Activated naive CD4-positive, alpha-beta T cell treated with anti-CD3 and anti-CD28 coated beads for 36 hours (primary cell): Measurements from ENCODE around the gene DLG2. TPM values are rescaled to one million over a fixed set of nuclear protein-coding genes. Genes with fewer than 3 reads are reported as not detected.

Source experiments
- CTCF ChIA-PET: fragments of 350-600 bp; sonication (Branson Sonifier 250); formaldehyde crosslinking; loops from one replicate; lab custom pipeline; 2021; ENCODE audit warnings: antibody characterized with exemption; lab: Charles Lee
- DNase-seq: peaks from one replicate; pipeline ENCODE4 v3.0.0-alpha.2; 2020
- H3K27ac Mint-ChIP-seq: one replicate; pipeline ENCODE4 v1.8.0; 2021; ENCODE audit warnings: mild to moderate bottlenecking, mixed read lengths
- H3K27me3 Mint-ChIP-seq: one replicate; pipeline ENCODE4 v1.8.0; 2021; ENCODE audit warnings: low read depth, mixed read lengths
- H3K36me3 Mint-ChIP-seq: one replicate; pipeline ENCODE4 v1.8.0; 2021; ENCODE audit warnings: low read depth, mixed read lengths
- H3K4me1 Mint-ChIP-seq: one replicate; pipeline ENCODE4 v1.8.0; 2021; ENCODE audit warnings: low read depth, mixed read lengths
- H3K4me3 Mint-ChIP-seq: one replicate; pipeline ENCODE4 v1.8.0; 2021; ENCODE audit warnings: mild to moderate bottlenecking, moderate library complexity, mixed read lengths
- H3K9me3 Mint-ChIP-seq: one replicate; pipeline ENCODE4 v1.8.0; 2021; ENCODE audit warnings: mixed read lengths
- intact Hi-C: fragments of 100-400 bp; cut with micrococcal nuclease; formaldehyde crosslinking; loops from one replicate; pipeline ENCODE4 v1.15.1; 2023
- total RNA-seq, 2 experiments: library from RNA; stranded (reverse); gene quantifications; one replicate each; pipeline ENCODE4 v1.2.3, GENCODE V29; 2021

Gene DLG2
- total RNA-seq, 2 experiments from 2014 or later: 3.3 to 4.6 TPM

- CTCF ChIA-PET: no interaction called here
- H3K4me1 Mint-ChIP-seq: no peaks in the 10 kb centered on the region
- DNase-seq: no peak
- H3K27me3 Mint-ChIP-seq: no peaks in the 10 kb centered on the region
- intact Hi-C loops: loop anchor here (10.0 kb wide), 1 partner anchor 65 kb away; no protein-coding TSS in a partner anchor
- H3K36me3 Mint-ChIP-seq: no peaks in the 10 kb centered on the region
- H3K4me3 Mint-ChIP-seq: no peak overlapping the region
- no peak overlapping the region for H3K27ac Mint-ChIP-seq
- peaks cover 34% of the 10 kb centered on the region for H3K9me3 Mint-ChIP-seq
Observed at GRCh38 chr11:85099522-85099921, 527.6 kb downstream of the DLG2 start.

DNA sequence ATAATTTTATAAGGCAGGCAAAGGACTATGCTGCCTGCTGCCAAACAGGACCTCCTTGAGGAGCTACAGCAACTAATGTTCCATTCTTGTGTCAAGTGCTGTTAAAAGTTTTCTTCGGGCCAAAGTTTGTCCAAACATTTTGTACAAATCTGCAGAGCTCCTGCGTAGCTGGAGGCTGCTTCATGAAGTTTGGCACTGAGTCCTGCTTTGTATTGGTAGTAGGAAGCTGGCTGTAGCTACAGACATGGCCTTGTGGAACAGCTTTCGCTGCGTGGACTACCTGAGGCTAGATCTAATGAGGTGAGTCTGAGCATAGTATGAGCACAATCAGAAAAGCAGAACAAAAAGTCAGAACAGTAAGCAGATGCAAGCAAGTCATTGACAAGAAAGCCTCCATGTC lies 528.1 kb downstream of the DLG2 start:
- no peak overlapping the region for H3K27ac Mint-ChIP-seq
- H3K9me3 Mint-ChIP-seq: peaks cover 31% of the 10 kb centered on the region
- H3K4me3 Mint-ChIP-seq: no peak overlapping the region
- CTCF ChIA-PET: no interaction called here
- no peak for DNase-seq
- H3K4me1 Mint-ChIP-seq: no peaks in the 10 kb centered on the region
- intact Hi-C loops: loop anchor here (10.0 kb wide), 1 partner anchor 64 kb away; no protein-coding TSS in a partner anchor
- H3K36me3 Mint-ChIP-seq: no peaks in the 10 kb centered on the region
- no peaks in the 10 kb centered on the region for H3K27me3 Mint-ChIP-seq

- H3K27me3 Mint-ChIP-seq: no peaks in the 10 kb centered on the region
- peaks cover 31% of the 10 kb centered on the region for H3K9me3 Mint-ChIP-seq
- intact Hi-C loops: loop anchor here (10.0 kb wide), 1 partner anchor 62 kb away; no protein-coding TSS in a partner anchor
- no peak overlapping the region for H3K27ac Mint-ChIP-seq
- no peak for DNase-seq
- H3K4me1 Mint-ChIP-seq: no peaks in the 10 kb centered on the region
- no peak overlapping the region for H3K4me3 Mint-ChIP-seq
- H3K36me3 Mint-ChIP-seq: no peaks in the 10 kb centered on the region
- CTCF ChIA-PET: no interaction called here
Observed at GRCh38 chr11:85096939-85097338, 530.2 kb downstream of the DLG2 start.

- no peak overlapping the region for H3K27ac Mint-ChIP-seq
- no peak overlapping the region for H3K4me3 Mint-ChIP-seq
- H3K9me3 Mint-ChIP-seq: peaks cover 32% of the 10 kb centered on the region
- intact Hi-C loops: loop anchor here (10.0 kb wide), 1 partner anchor 60 kb away; no protein-coding TSS in a partner anchor
- CTCF ChIA-PET: no interaction called here
- DNase-seq: no peak
- H3K27me3 Mint-ChIP-seq: no peaks in the 10 kb centered on the region
- H3K4me1 Mint-ChIP-seq: no peaks in the 10 kb centered on the region
- H3K36me3 Mint-ChIP-seq: no peaks in the 10 kb centered on the region
Observed at GRCh38 chr11:85095239-85095638, 531.9 kb downstream of the DLG2 start.

DNA sequence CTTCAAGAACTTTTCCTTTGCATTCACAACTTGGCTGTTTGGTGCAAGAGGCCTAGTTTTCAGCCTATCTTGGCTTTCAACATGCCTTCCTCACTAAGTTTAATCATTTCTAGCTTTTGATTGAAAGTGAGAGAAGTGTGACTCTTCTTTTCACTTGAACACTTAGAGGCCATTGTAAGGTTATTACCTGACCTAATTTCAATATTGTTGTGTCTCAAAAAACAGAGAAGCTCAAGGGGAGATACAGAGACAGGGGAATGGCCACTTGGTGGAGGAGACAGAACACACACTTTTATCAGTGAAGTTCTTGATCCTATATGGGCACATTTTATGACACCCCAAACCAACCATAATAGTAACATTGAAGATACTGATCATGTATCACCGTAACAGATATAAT lies 532.3 kb downstream of the DLG2 start:
- no peak overlapping the region for H3K27ac Mint-ChIP-seq
- no peaks in the 10 kb centered on the region for H3K4me1 Mint-ChIP-seq
- H3K4me3 Mint-ChIP-seq: no peak overlapping the region
- no peaks in the 10 kb centered on the region for H3K36me3 Mint-ChIP-seq
- intact Hi-C loops: loop anchor here (10.0 kb wide), 1 partner anchor 60 kb away; no protein-coding TSS in a partner anchor
- CTCF ChIA-PET: no interaction called here
- DNase-seq: no peak
- H3K9me3 Mint-ChIP-seq: peaks cover 33% of the 10 kb centered on the region
- H3K27me3 Mint-ChIP-seq: no peaks in the 10 kb centered on the region

- no peaks in the 10 kb centered on the region for H3K36me3 Mint-ChIP-seq
- no peak overlapping the region for H3K4me3 Mint-ChIP-seq
- H3K9me3 Mint-ChIP-seq: peaks cover 19% of the 10 kb centered on the region
- DNase-seq: no peak
- H3K27me3 Mint-ChIP-seq: no peaks in the 10 kb centered on the region
- H3K27ac Mint-ChIP-seq: no peak overlapping the region
- CTCF ChIA-PET: no interaction called here
- no peaks in the 10 kb centered on the region for H3K4me1 Mint-ChIP-seq
- intact Hi-C loops: loop anchor here (10.0 kb wide), 1 partner anchor 55 kb away; no protein-coding TSS in a partner anchor
Observed at GRCh38 chr11:85089654-85090053, 537.5 kb downstream of the DLG2 start.

GRCh38 chr11:85088286-85088685 lies 538.9 kb downstream of the DLG2 start:
- intact Hi-C loops: no loop called here
- no peaks in the 10 kb centered on the region for H3K4me1 Mint-ChIP-seq

GRCh38 chr11:85086504-85087284 lies 540.5 kb downstream of the DLG2 start:
- Mint-ChIP-seq H3K36me3 (no peaks in the 10 kb centered on the region), H3K9me3 (peaks cover 27% of the 10 kb centered on the region), H3K27ac (no peak overlapping the region), H3K4me1 (no peaks in the 10 kb centered on the region), H3K27me3 (no peaks in the 10 kb centered on the region), H3K4me3 (no peak overlapping the region)
- CTCF ChIA-PET: no interaction called here
- intact Hi-C loops: no loop called here
- no peak for DNase-seq

More at GRCh38 chr11:85088286-85088685, 538.9 kb downstream of the DLG2 start:
- Mint-ChIP-seq H3K27me3 (no peaks in the 10 kb centered on the region), H3K36me3 (no peaks in the 10 kb centered on the region), H3K9me3 (peaks cover 26% of the 10 kb centered on the region), H3K4me3 (no peak overlapping the region), H3K27ac (no peak overlapping the region)
- DNase-seq: no peak
- CTCF ChIA-PET: no interaction called here

DNA sequence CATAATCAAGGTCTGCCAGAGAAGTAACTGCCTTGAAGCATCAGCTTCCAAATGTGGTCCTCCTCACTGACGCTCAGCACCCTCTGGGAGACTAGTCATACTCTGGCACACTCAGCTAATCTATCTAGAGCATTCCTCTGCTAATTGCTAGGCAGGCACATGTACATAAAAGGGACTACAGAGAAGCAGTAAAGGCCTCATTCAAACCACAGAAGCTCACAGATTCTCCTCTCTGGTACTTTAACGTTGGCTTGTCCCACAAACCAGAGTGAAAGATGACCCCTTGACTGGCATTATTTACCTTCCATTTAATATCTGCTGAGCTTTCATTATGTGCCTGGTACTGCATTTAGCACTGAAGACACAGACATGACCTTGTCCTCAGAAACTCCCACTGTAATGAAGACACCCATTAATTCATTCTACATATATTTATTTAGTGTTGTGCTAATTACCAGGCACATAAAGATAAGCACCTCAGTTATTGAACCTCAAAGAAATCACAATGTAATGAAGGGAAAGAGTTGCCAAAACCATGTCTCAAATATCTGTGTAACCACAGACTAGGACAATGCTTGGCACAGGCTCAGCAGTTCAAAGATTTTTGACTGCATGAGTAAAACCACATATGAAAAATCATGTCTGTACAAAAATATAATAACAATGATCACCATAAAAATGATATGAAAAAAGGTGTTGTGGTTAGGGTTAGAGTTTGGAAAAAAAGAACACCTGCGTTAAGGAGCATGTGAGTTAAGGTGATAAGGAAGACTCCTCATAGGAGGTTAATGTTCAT lies 550.4 kb downstream of the DLG2 start:
- intact Hi-C loops: no loop called here
- CTCF ChIA-PET: no interaction called here
- Mint-ChIP-seq H3K27ac (no peak overlapping the region), H3K4me1 (no peaks in the 10 kb centered on the region), H3K4me3 (no peak overlapping the region), H3K36me3 (no peaks in the 10 kb centered on the region), H3K9me3 (peaks cover 25% of the 10 kb centered on the region), H3K27me3 (no peaks in the 10 kb centered on the region)
- no peak for DNase-seq

DNA sequence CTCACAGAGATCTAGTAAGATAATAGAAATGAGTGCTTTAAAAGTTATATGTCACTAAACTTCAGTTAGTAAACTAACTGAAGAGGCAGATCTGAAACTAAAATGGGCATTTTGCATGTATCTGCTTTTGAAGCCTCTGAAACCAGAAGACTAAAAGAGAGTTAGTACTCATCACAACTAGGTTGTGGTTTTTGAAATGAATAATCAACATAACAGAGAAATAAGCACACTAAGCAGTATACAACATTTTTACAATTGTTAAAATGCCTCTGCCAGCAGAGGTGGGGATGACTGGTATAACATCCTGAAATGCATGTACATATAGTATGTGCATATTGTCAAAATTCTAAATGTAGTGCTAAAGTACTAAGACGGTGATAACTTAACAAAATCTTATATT lies 564.5 kb downstream of the DLG2 start:
- no peak for DNase-seq
- no peaks in the 10 kb centered on the region for H3K4me1 Mint-ChIP-seq
- H3K36me3 Mint-ChIP-seq: no peaks in the 10 kb centered on the region
- H3K27me3 Mint-ChIP-seq: no peaks in the 10 kb centered on the region
- no peak overlapping the region for H3K4me3 Mint-ChIP-seq
- intact Hi-C loops: no loop called here
- CTCF ChIA-PET: no interaction called here
- H3K9me3 Mint-ChIP-seq: peaks cover 18% of the 10 kb centered on the region
- H3K27ac Mint-ChIP-seq: no peak overlapping the region

DNA sequence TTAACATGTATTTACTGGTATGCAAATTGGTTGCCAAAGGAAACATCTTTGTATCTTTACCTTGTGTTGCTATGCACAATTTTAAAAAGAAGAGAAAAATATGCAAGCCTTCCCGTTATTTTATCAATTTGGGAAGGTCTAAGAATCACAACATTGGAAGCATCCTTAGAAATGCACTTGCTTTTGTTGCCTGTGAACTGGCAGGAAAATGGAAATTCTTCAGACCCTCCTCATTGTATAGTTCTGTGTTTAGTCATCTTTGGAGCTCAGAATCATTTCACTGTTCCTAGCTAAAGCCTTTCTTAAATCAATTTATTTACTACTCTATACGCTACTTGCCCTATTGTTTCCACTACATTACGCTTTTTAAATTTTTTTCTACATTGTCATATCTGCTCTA lies 574.5 kb downstream of the DLG2 start:
- Mint-ChIP-seq H3K4me1 (no peaks in the 10 kb centered on the region), H3K4me3 (no peak overlapping the region), H3K9me3 (peaks cover 16% of the 10 kb centered on the region), H3K27me3 (no peaks in the 10 kb centered on the region), H3K36me3 (no peaks in the 10 kb centered on the region), H3K27ac (no peak overlapping the region)
- no peak for DNase-seq
- intact Hi-C loops: no loop called here
- CTCF ChIA-PET: no interaction called here

GRCh38 chr11:85048801-85049200 lies 578.3 kb downstream of the DLG2 start:
- Mint-ChIP-seq H3K27ac (no peak overlapping the region), H3K9me3 (peaks cover 4% of the 10 kb centered on the region), H3K36me3 (no peaks in the 10 kb centered on the region), H3K27me3 (no peaks in the 10 kb centered on the region), H3K4me3 (no peak overlapping the region), H3K4me1 (no peaks in the 10 kb centered on the region)
- intact Hi-C loops: no loop called here
- CTCF ChIA-PET: no interaction called here
- no peak for DNase-seq
